HCT116 (cell line): ENCODE results near the gene SYNGR1. TPM values are rescaled to one million over a fixed set of nuclear protein-coding genes. Genes with fewer than 3 reads are reported as not detected.

ENCODE experiments used
- ATAC-seq: fragments of 200-7000 bp; cut with Tn5 transposase; 2 replicates; pipeline ENCODE4 v1.9.1; 2020; ENCODE audit warnings: mild to moderate bottlenecking, moderate library complexity
- BruUV-seq: library from RNA; stranded (reverse); fragments of 400-500 nt; replicated peaks from 2 replicates; lab custom pipeline; 2021; lab: Mats Ljungman, UMichigan
- CTCF ChIA-PET: fragments of 300-600 bp; sonication (Branson Sonifier 250); formaldehyde crosslinking; loops from one replicate; lab custom pipeline; 2021; ENCODE audit warnings: antibody characterized with exemption; lab: Charles Lee
- POLR2A ChIA-PET: fragments of 300-600, 350-600 bp; sonication (Branson Sonifier 250); formaldehyde crosslinking; loops from one replicate; lab custom pipeline; 2021; ENCODE audit warnings: antibody characterized with exemption; lab: Charles Lee
- RAD21 ChIA-PET, 2 experiments: fragments of 300-600 bp; sonication (Branson Sonifier 250); formaldehyde crosslinking; loops; one replicate each; lab custom pipeline; 2023; ENCODE audit warnings: low total read pairs in 2 of 2; ENCODE audit not compliant: uncharacterized antibody in 2 of 2, unreplicated experiment in 2 of 2, low non-redundant PET in 1 of 2; lab: Charles Lee
- DNase-seq: peaks from one replicate; pipeline ENCODE4 v3.0.0-alpha.2; 2010; ENCODE audit warnings: low read depth, low spot score
- H2AFZ ChIP-seq: fragments of 200-600 bp; shearing (Covaris generic), sonication (generic); 2 replicates; pipeline ENCODE4 v1.6.1; 2017; ENCODE audit warnings: low read depth, mixed run types, mixed read lengths, antibody characterized with exemption, low read length; ENCODE audit not compliant: poor library complexity, severe bottlenecking
- H3K27ac ChIP-seq: 2 replicates; pipeline ENCODE4 v1.5.1; 2012; ENCODE audit warnings: low read depth, low read length
- H3K27me3 ChIP-seq: fragments of 200-600 bp; sonication (generic); 2 replicates; pipeline ENCODE4 v1.6.1; 2016; ENCODE audit warnings: mixed run types, low read length, mixed read lengths; ENCODE audit not compliant: insufficient read depth
- H3K36me3 ChIP-seq, 2 experiments: fragments of 200-500 bp in 1 of 2; fragments of 200-600 bp in 1 of 2; sonication (Bioruptor generic) in 1 of 2; sonication (generic) in 1 of 2; 2 replicates each; pipeline versions ENCODE4 v1.5.1 to v1.6.1; 2014 to 2016; ENCODE audit warnings: low read length in 2 of 2, inconsistent platforms in 1 of 2, mixed read lengths in 1 of 2, mixed run types in 1 of 2; ENCODE audit not compliant: insufficient read depth in 2 of 2, control insufficient read depth in 1 of 2
- H3K4me1 ChIP-seq, 2 experiments: fragments of 200-600 bp in 1 of 2; sonication (generic) in 1 of 2; 2 replicates each; pipeline versions ENCODE4 v1.5.1 to v1.6.1; 2012 to 2017; ENCODE audit warnings: low read length in 2 of 2, inconsistent platforms in 1 of 2, mild to moderate bottlenecking in 1 of 2, mixed read lengths in 1 of 2, mixed run types in 1 of 2, moderate library complexity in 1 of 2; ENCODE audit not compliant: insufficient read depth in 2 of 2, control insufficient read depth in 1 of 2
- H3K4me2 ChIP-seq: fragments of 200-600 bp; sonication (generic); 2 replicates; pipeline ENCODE4 v1.6.1; 2017; ENCODE audit warnings: mixed run types, low read length, mixed read lengths
- H3K4me3 ChIP-seq, 2 experiments: fragments of 200-600 bp in 1 of 2; sonication (generic) in 1 of 2; replicated peaks in 1 of 2; 2 replicates each; pipeline ENCODE4 v1.5.1; 2011 to 2016; ENCODE audit warnings: low read length in 2 of 2, control low read depth in 1 of 2, low read depth in 1 of 2, mild to moderate bottlenecking in 1 of 2, mixed read lengths in 1 of 2, mixed run types in 1 of 2
- H3K79me2 ChIP-seq: fragments of 200-600 bp; sonication (generic); 2 replicates; pipeline ENCODE4 v1.6.1; 2017; ENCODE audit warnings: mild to moderate bottlenecking, mixed run types, low read length, moderate library complexity, mixed read lengths; ENCODE audit not compliant: insufficient read depth
- H3K9ac ChIP-seq: fragments of 200-600 bp; sonication (generic); 2 replicates; pipeline ENCODE4 v1.6.1; 2016; ENCODE audit warnings: low read length, mixed read lengths
- H3K9me2 ChIP-seq: fragments of 200-600 bp; sonication (generic), shearing (Covaris generic); 2 replicates; pipeline ENCODE4 v1.6.1; 2017; ENCODE audit warnings: mixed run types, mild to moderate bottlenecking, moderate library complexity; ENCODE audit not compliant: insufficient read depth
- H3K9me3 ChIP-seq, 2 experiments: fragments of 200-500 bp in 1 of 2; fragments of 200-600 bp in 1 of 2; sonication (Bioruptor generic) in 1 of 2; sonication (generic) in 1 of 2; 2 replicates each; pipeline ENCODE4 v1.6.1; 2014 to 2017; ENCODE audit warnings: low read length in 2 of 2, mixed read lengths in 2 of 2, inconsistent platforms in 1 of 2, low read depth in 1 of 2, mild to moderate bottlenecking in 1 of 2, mixed run types in 1 of 2, moderate library complexity in 1 of 2; ENCODE audit not compliant: control insufficient read depth in 1 of 2, insufficient read depth in 1 of 2
- H4K20me1 ChIP-seq: fragments of 200-600 bp; sonication (generic), shearing (Covaris generic); 2 replicates; pipeline ENCODE4 v1.6.1; 2017; ENCODE audit warnings: mixed run types, mild to moderate bottlenecking, moderate library complexity; ENCODE audit not compliant: insufficient read depth
- CTCF ChIP-seq, 3 experiments: fragments of 200-600 bp in 1 of 3; sonication (generic) in 1 of 3; IDR thresholded peaks in 2 of 3; conservative IDR thresholded peaks in 1 of 3; 2 replicates each; pipeline ENCODE4 v1.5.1; 2012 to 2017; ENCODE audit warnings: low read depth in 2 of 3, low read length in 2 of 3, antibody characterized with exemption in 1 of 3, borderline replicate concordance in 1 of 3, control low read depth in 1 of 3, mild to moderate bottlenecking in 1 of 3, mixed read lengths in 1 of 3, mixed run types in 1 of 3, moderate library complexity in 1 of 3; ENCODE audit not compliant: insufficient read depth in 1 of 3
- EGR1 ChIP-seq: IDR thresholded peaks from 2 replicates; pipeline ENCODE4 v1.6.1; 2012; ENCODE audit warnings: low read depth
- EZH2 ChIP-seq: fragments of 200-600 bp; sonication (generic); IDR thresholded peaks from 2 replicates; pipeline ENCODE4 v1.6.1; 2017; ENCODE audit warnings: antibody characterized with exemption, mixed run types
- EZH2phosphoT487 ChIP-seq: fragments of 200-600 bp; IDR thresholded peaks from 2 replicates; pipeline ENCODE4 v1.6.1; 2018; ENCODE audit warnings: antibody characterized with exemption, borderline replicate concordance
- FOSL1 ChIP-seq: IDR thresholded peaks from 2 replicates; pipeline ENCODE4 v1.6.1; 2012; ENCODE audit warnings: low read depth
- JUND ChIP-seq: IDR thresholded peaks from 2 replicates; pipeline ENCODE4 v1.6.1; 2012
- SIN3A ChIP-seq: IDR thresholded peaks from 2 replicates; pipeline ENCODE4 v1.6.1; 2012; ENCODE audit warnings: low read depth
- SRF ChIP-seq: IDR thresholded peaks from 2 replicates; pipeline ENCODE4 v1.6.1; 2012; ENCODE audit warnings: low read depth
- ZBTB33 ChIP-seq: IDR thresholded peaks from 2 replicates; pipeline ENCODE4 v1.6.1; 2011; ENCODE audit warnings: mild to moderate bottlenecking, low read length, moderate library complexity; ENCODE audit not compliant: insufficient replicate concordance; ENCODE audit errors: extremely low read depth
- intact Hi-C: fragments of 100-400 bp; cut with micrococcal nuclease; formaldehyde crosslinking; loops from 2 replicates; pipeline ENCODE4 v1.10.0; 2022
- total RNA-seq: library from RNA; stranded (reverse); gene quantifications from one replicate; pipeline ENCODE4 v1.2.1, GENCODE V29; 2021; ENCODE audit not compliant: unreplicated experiment

SYNGR1 gene
- total RNA-seq, 1 experiment from 2014 or later = 20.7 TPM

- RAD21 ChIA-PET = no interaction called here
- POLR2A ChIA-PET = no interaction called here
- Histone ChIP-seq H3K4me1 (no peaks in the 10 kb centered on the region), H4K20me1 (no peaks in the 10 kb centered on the region), H3K36me3 (no peaks in the 10 kb centered on the region), H3K27ac (no peak overlapping the region), H3K9me2 (no peaks in the 10 kb centered on the region), H3K27me3 (no peaks in the 10 kb centered on the region), H3K9ac (no peak overlapping the region), H2AFZ (no peak overlapping the region), H3K4me3 (no peak overlapping the region), H3K9me3 (no peaks in the 10 kb centered on the region), H3K4me2 (no peak overlapping the region), H3K79me2 (peaks cover 23% of the 10 kb centered on the region)
- CTCF ChIA-PET = no interaction called here
- ATAC-seq (no peak), DNase-seq (no peak)
- TF ChIP-seq FOSL1 (no peak), EZH2 (no peak), SRF (no peak), JUND (no peak), ZBTB33 (no peak)
- intact Hi-C loops = no loop called here
- BruUV-seq = no TSS peak
Measured at GRCh38 chr22:39408173-39408572, 58.4 kb downstream of the SYNGR1 start.

- RAD21 ChIA-PET = no interaction called here
- DNase-seq = no peak
- no peak for ATAC-seq
- no peak overlapping the region for H3K9ac ChIP-seq
- H3K9me2 ChIP-seq = no peaks in the 10 kb centered on the region
- H4K20me1 ChIP-seq = no peaks in the 10 kb centered on the region
- POLR2A ChIA-PET = no interaction called here
- H3K4me3 ChIP-seq = no peak overlapping the region
- H3K9me3 ChIP-seq = no peaks in the 10 kb centered on the region
- H3K4me1 ChIP-seq = no peaks in the 10 kb centered on the region
- H2AFZ ChIP-seq = no peak overlapping the region
- intact Hi-C loops = no loop called here
- no TSS peak for BruUV-seq
- peaks cover 23% of the 10 kb centered on the region for H3K79me2 ChIP-seq
- no peak overlapping the region for H3K27ac ChIP-seq
- CTCF ChIA-PET = no interaction called here
- TF ChIP-seq EGR1 = no peak
- TF ChIP-seq JUND = no peak
- TF ChIP-seq CTCF (IDR thresholded peaks at IDR 0.05 in 2 of 3, conservative IDR thresholded peaks at IDR 0.05 in 1 of 3; ENCODE audit: borderline replicate concordance in 1 of 3, insufficient read depth in 1 of 3, low read depth in 2 of 3, low read length in 2 of 3) = no peak
- TF ChIP-seq SIN3A = no peak
- no peak for TF ChIP-seq EZH2phosphoT487
- no peaks in the 10 kb centered on the region for H3K27me3 ChIP-seq
- H3K4me2 ChIP-seq = no peak overlapping the region
- H3K36me3 ChIP-seq = no peaks in the 10 kb centered on the region
Measured at GRCh38 chr22:39408807-39409206, 59.0 kb downstream of the SYNGR1 start.
